Spleen (tissue), 7 donors: Measurements from ENCODE around the gene COQ6.
A peak's percentile ranks its signal among the peaks of the same experiment; 100 is the strongest.

Source experiments
- CTCF ChIP-seq, 11 experiments: fragments of 200-600 bp in 7 of 11; fragments of 450-650 bp in 4 of 11; sonication (generic) in 4 of 11; IDR thresholded peaks in 8 of 11; conservative IDR thresholded peaks in 3 of 11; 1 replicate in 7 of 11; 2 replicates in 4 of 11; pipeline versions ENCODE4 v1.4.0 to v1.8.0; 2016 to 2021; ENCODE audit warnings: antibody characterized with exemption in 11 of 11, inconsistent platforms in 4 of 11, mild to moderate bottlenecking in 1 of 11
- POLR2A ChIP-seq, 3 donors: fragments of 450-650 bp; IDR thresholded peaks; one replicate each; pipeline ENCODE4 v1.5.1; 2017; ENCODE audit warnings: antibody characterized with exemption in 3 of 3, mild to moderate bottlenecking in 1 of 3
- donor health status: DM: no; HTN: no; CAD: no; lungs with moderate emphysema.
- donor health status: DM: no; HTN: no; CAD: no.
- donor health status: DM: no; HTN: no; CAD: no.

GRCh38 chr14:73949752-73950734, at the start of gene COQ6, which contains the start of gene FAM161B:
- peak; percentile 41 to 76 (median 55) for TF ChIP-seq POLR2A (IDR thresholded peaks at IDR 0.05)
- TF ChIP-seq CTCF (IDR thresholded peaks at IDR 0.05 in 8 of 11, conservative IDR thresholded peaks at IDR 0.05 in 3 of 11) = peak in 5 of 11 experiments; percentile 5 to 36 (median 25)
